ENCODE results near the gene PPIF. TPM values are rescaled to one million over a fixed set of nuclear protein-coding genes. Genes with fewer than 3 reads are reported as not detected.
A peak's percentile ranks its signal among the peaks of the same experiment; 100 is the strongest.

The PPIF gene
- total and polyA plus RNA-seq, 2 of the 13 experiments (the other 11 are each of a cell fraction or from before 2014, with no cell fraction given): 147 to 157 TPM

DNA sequence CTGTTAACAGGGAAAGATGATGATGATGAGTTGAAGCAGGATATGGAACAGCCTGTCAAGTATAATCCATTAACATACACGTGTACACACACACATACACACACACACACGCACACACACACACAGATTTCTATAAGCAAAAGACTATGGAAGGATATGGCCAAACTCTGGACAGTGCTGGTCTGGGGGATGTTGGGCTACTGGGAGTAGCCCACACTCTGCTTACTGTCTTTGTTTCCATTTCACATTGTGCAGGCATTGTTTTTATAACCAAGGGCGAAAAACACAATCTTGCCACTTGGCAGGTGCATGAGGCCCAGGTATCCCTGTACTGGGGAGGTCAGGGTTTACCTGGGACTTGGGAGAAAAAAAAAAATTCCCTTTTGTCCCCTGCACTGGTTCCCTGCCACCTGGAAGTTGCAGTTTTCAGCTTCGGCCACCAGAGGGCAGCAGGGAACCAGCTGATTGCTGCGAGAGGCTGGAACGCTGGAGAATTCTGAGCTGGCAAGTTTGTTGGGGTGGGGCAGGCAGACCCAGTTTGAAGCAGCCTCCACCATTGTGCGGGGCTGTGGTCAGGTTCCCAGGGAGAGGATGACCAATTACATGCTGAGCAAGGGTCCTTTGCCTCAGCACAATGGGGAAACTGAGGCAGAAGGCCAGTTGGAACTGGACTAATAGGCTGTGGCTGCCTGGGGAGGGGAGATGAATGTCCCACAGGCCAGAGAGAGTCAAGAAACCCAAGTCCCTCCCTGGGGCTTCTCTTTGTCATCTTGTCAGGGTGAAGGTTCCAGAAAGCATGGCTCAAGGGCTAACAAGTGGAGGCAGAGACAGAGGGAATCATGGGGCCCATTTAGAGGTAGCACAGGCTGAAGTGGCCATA lies 27.3 kb downstream of the PPIF start (continued):
- TF ChIP-seq PTBP1 (IDR thresholded peaks at IDR 0.05; ENCODE audit: low read depth, low read length, poor library complexity, severe bottlenecking): no peak

DNA sequence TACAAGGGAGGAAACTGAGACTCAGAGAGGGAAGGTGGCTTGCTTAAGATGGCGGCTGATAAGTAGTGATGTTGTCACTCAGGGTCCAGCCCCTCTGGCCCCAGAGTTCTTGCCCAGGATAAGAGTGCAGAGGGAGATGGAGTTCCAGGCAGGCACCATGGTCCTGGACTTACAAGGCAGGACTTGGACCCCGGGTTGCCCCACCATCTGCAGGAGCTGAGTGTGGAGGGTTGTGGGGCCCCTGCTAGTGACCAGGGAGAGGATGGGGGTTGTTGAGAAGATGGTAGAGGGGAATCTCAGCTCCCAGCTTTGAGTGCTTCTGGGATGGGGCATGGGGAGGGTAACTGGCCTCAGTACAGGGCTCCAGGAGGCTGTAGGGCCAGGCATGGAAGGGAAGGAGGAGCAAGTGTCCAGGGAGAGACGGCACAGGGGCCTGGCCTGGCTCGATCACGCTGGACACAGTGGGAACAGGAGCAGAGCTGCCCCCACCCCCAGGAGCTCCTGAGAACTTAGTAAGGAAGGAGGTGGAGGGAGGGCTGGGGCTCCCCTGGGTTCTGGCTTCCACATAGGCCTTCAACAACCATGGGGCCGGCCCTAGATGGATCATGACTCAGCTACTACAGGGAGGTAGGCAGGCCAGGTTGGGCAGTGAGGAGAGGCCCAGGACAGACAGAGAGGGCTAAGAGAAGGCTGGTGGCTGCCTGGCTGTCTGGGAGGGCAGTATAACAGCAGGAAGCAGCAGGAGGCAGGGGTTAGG lies 28.2 kb downstream of the PPIF start:
- WGBS (ENCODE audit: low lambda C conversion rate): 33% methylated on average over 6 of the region's 6 CpGs
- Histone ChIP-seq H3K4me2 (ENCODE audit: low read depth, low read length) (peak overlapping the region; percentile 65), H3K4me1 (ENCODE audit: insufficient read depth, low read length) (peaks cover 48% of the 10 kb centered on the region), H4K20me1 (ENCODE audit: insufficient read depth, low read length) (no peaks in the 10 kb centered on the region), H3K9me3 (ENCODE audit: low read length) (no peaks in the 10 kb centered on the region), H3K4me3 (replicated peaks in 1 of 3; ENCODE audit: insufficient read depth in 1 of 3, low read depth in 2 of 3, low read length in 3 of 3) (peak overlapping the region in 1 of 3 experiments; percentile 53; a peak in 1 of 6 replicates), H3K27me3 (ENCODE audit: control insufficient read depth in 1 of 2, insufficient read depth in 2 of 2, low read length in 2 of 2) (no peaks in the 10 kb centered on the region), H3K9ac (ENCODE audit: insufficient read depth, low read depth, low read length) (peak overlapping the region; percentile 11), H3K79me2 (ENCODE audit: insufficient read depth, low read length) (no peaks in the 10 kb centered on the region), H2AFZ (ENCODE audit: low read length) (no peak overlapping the region), H3K36me3 (replicated peaks in 1 of 2; ENCODE audit: control insufficient read depth in 1 of 2, insufficient read depth in 2 of 2, low read length in 2 of 2) (no peaks in the 10 kb centered on the region), H3K27ac (ENCODE audit: extremely low read length, insufficient read depth, low read length) (no peak overlapping the region)
- peak; percentile 45 for DNase-seq (ENCODE audit: low spot score)
- intact Hi-C loops (cut with micrococcal nuclease; ENCODE audit: unreplicated experiment): loop anchor here (2.0 kb wide), 1 partner anchor 63 kb away; no protein-coding TSS in a partner anchor
- ChIA-PET POLR2A (no interaction called here), CTCF (ENCODE audit: low intra/inter-chr PET ratio, low total read pairs) (interaction anchor here (0.8 to 3.3 kb wide), 6 partner anchors 25 to 127 kb away, joined by 3 to 45 read pairs (median 9); no protein-coding TSS in a partner anchor)
- BruUV-seq (replicated peaks): no TSS peak
- TF ChIP-seq CTCF (CRISPR knock-in tag; IDR thresholded peaks at IDR 0.05) (0 out of 2 replicates have a peak, but pooled peaks have one; percentile 6), HNRNPUL1 (IDR thresholded peaks at IDR 0.05; ENCODE audit: low read depth, low read length) (no peak), ZNF839 (CRISPR knock-in tag; IDR thresholded peaks at IDR 0.05; ENCODE audit: borderline replicate concordance) (no peak), ZNF629 (CRISPR knock-in tag; conservative IDR thresholded peaks at IDR 0.05) (no peak), NFE2L2 (IDR thresholded peaks at IDR 0.05; ENCODE audit: low read length) (peak; percentile 58; the same call in 1 of the 2 replicates), TBX2 (CRISPR knock-in tag; IDR thresholded peaks at IDR 0.05; ENCODE audit: borderline replicate concordance) (peak; percentile 26; the same call in 1 of the 2 replicates), ZFX (CRISPR knock-in tag; IDR thresholded peaks at IDR 0.05; ENCODE audit: low read depth) (peak; percentile 30; the same call in 1 of the 2 replicates), FOSL2 (CRISPR knock-in tag; IDR thresholded peaks at IDR 0.05) (0 out of 2 replicates have a peak, but pooled peaks have one; percentile 27), SYNCRIP (IDR thresholded peaks at IDR 0.05; ENCODE audit: insufficient read depth, low read depth, low read length) (no peak), ZC3H13 (CRISPR knock-in tag; IDR thresholded peaks at IDR 0.05) (no peak)
- ATAC-seq: peak; percentile 16
- in situ Hi-C loops (cut with HindIII; ENCODE audit: extremely low pct_ligation_motif_present, low pct_unique_long_range_greater_than_20kb): loop anchor here (5.0 kb wide), 1 partner anchor 112 kb away; no protein-coding TSS in a partner anchor
- FAIRE-seq: no peak

Measured in HepG2 (cell line).